ENCODE data around the gene MLEC.

GRCh38 chr12:120670667-120671066, 16.3 kb upstream of the MLEC start:
- TF ChIP-seq, protein P1, sequence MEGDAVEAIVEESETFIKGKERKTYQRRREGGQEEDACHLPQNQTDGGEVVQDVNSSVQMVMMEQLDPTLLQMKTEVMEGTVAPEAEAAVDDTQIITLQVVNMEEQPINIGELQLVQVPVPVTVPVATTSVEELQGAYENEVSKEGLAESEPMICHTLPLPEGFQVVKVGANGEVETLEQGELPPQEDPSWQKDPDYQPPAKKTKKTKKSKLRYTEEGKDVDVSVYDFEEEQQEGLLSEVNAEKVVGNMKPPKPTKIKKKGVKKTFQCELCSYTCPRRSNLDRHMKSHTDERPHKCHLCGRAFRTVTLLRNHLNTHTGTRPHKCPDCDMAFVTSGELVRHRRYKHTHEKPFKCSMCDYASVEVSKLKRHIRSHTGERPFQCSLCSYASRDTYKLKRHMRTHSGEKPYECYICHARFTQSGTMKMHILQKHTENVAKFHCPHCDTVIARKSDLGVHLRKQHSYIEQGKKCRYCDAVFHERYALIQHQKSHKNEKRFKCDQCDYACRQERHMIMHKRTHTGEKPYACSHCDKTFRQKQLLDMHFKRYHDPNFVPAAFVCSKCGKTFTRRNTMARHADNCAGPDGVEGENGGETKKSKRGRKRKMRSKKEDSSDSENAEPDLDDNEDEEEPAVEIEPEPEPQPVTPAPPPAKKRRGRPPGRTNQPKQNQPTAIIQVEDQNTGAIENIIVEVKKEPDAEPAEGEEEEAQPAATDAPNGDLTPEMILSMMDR (conservative IDR thresholded peaks at IDR 0.05 in 1 of 2, IDR thresholded peaks at IDR 0.05 in 1 of 2; ENCODE audit: low read depth in 1 of 2, low read length in 2 of 2), result no peak
- no peak for TF ChIP-seq EZH2 (IDR thresholded peaks at IDR 0.05; ENCODE audit: low read length, missing control alignments)
